ENCODE data around the gene TCF7L1. TPM values are rescaled to one million over a fixed set of nuclear protein-coding genes. Genes with fewer than 3 reads are reported as not detected.

Gene TCF7L1
- total and polyA plus RNA-seq, 2 donors (not counting 3 experiments of a cell fraction or from before 2014, with no cell fraction given): 9.6 to 17.4 TPM

GRCh38 chr2:85173909-85174308 lies 40.7 kb downstream of the TCF7L1 start:
- intact Hi-C loops (cut with micrococcal nuclease) (no loop called here), dilution Hi-C loops (cut with MboI; ENCODE audit: extremely low pct_ligation_motif_present, low sequenced_read_pairs) (no loop called here)
- DNase-seq (ENCODE audit: low read depth, low spot score) (no peak), FAIRE-seq (no peak)
- no peaks in the 10 kb centered on the region for H3K9me3 ChIP-seq (replicated peaks; ENCODE audit: control insufficient read depth, insufficient read depth, low read length)
- no peaks in the 10 kb centered on the region for H3K79me2 ChIP-seq (ENCODE audit: control insufficient read depth, insufficient read depth, low read length)
- no peaks in the 10 kb centered on the region for H4K20me1 ChIP-seq (replicated peaks; ENCODE audit: control insufficient read depth, extremely low read depth, insufficient read depth, low read length)
- no peaks in the 10 kb centered on the region for H3K9me1 ChIP-seq (replicated peaks; ENCODE audit: control insufficient read depth, extremely low read depth, insufficient read depth, low read length)
- POLR2A ChIA-PET: no interaction called here
- no peak overlapping the region for H3K4me3 ChIP-seq (replicated peaks in 1 of 3; ENCODE audit: insufficient read depth in 1 of 3, low read depth in 1 of 3, low read length in 3 of 3)
- TF ChIP-seq CTCF (IDR thresholded peaks at IDR 0.05; ENCODE audit: extremely low read depth in 1 of 2, insufficient read depth in 1 of 2, low read depth in 1 of 2, low read length in 2 of 2) (no peak), FOS (IDR thresholded peaks at IDR 0.05; ENCODE audit: borderline replicate concordance, insufficient read depth, low read length) (peak; percentile 12)
- H3K4me1 ChIP-seq (ENCODE audit: control insufficient read depth, extremely low read depth, insufficient read depth, low read length): peaks cover 35% of the 10 kb centered on the region
- H3K36me3 ChIP-seq (ENCODE audit: control insufficient read depth in 2 of 2, extremely low read depth in 1 of 2, insufficient read depth in 2 of 2, low read length in 2 of 2): no peaks in the 10 kb centered on the region
- CTCF ChIA-PET: no interaction called here
- no peak overlapping the region for H3K4me2 ChIP-seq (ENCODE audit: insufficient read depth, low read length)
- no peaks in the 10 kb centered on the region for H3K27me3 ChIP-seq (ENCODE audit: control insufficient read depth in 2 of 2, insufficient read depth in 2 of 2, low read length in 2 of 2)
- H2AFZ ChIP-seq (ENCODE audit: low read depth, low read length): no peak overlapping the region
- H3K9ac ChIP-seq (replicated peaks; ENCODE audit: extremely low read depth, insufficient read depth, low read length): no peak overlapping the region
- no TSS peak for BruUV-seq (replicated peaks)
- H3K27ac ChIP-seq (ENCODE audit: insufficient read depth, low read depth, low read length): no peak overlapping the region

GRCh38 chr2:85174943-85175342 lies 41.8 kb downstream of the TCF7L1 start:
- peak overlapping the region; percentile 27 for H3K4me2 ChIP-seq (ENCODE audit: insufficient read depth, low read length)
- no peak for TF ChIP-seq POLR2A (IDR thresholded peaks at IDR 0.05; ENCODE audit: low read depth, low read length)
- TF ChIP-seq FOS (IDR thresholded peaks at IDR 0.05; ENCODE audit: borderline replicate concordance, insufficient read depth, low read length): no peak
- no peak for TF ChIP-seq JUN (IDR thresholded peaks at IDR 0.05; ENCODE audit: borderline replicate concordance, insufficient read depth, insufficient read length, low read depth)
- TF ChIP-seq GATA2 (IDR thresholded peaks at IDR 0.05; ENCODE audit: insufficient read depth, insufficient read length, low read depth, low read length): no peak
- TF ChIP-seq MAX (IDR thresholded peaks at IDR 0.05; ENCODE audit: insufficient read depth, insufficient read length): no peak
- TF ChIP-seq MYC (IDR thresholded peaks at IDR 0.05; ENCODE audit: low read depth, low read length): no peak
- no peak for TF ChIP-seq POLR2AphosphoS5 (IDR thresholded peaks at IDR 0.05; ENCODE audit: insufficient read depth, low read depth, low read length)
- no peak for TF ChIP-seq CTCF (IDR thresholded peaks at IDR 0.05; ENCODE audit: extremely low read depth in 1 of 2, insufficient read depth in 1 of 2, low read depth in 1 of 2, low read length in 2 of 2)
- TF ChIP-seq EZH2 (IDR thresholded peaks at IDR 0.05; ENCODE audit: borderline replicate concordance, low read depth, low read length, severe bottlenecking): no peak
- H3K4me1 ChIP-seq (ENCODE audit: control insufficient read depth, extremely low read depth, insufficient read depth, low read length): peaks cover 45% of the 10 kb centered on the region
- intact Hi-C loops (cut with micrococcal nuclease): loop anchor here (5.0 kb wide), 1 partner anchor 67 kb away; no protein-coding TSS in a partner anchor
- no peaks in the 10 kb centered on the region for H3K9me3 ChIP-seq (replicated peaks; ENCODE audit: control insufficient read depth, insufficient read depth, low read length)
- CTCF ChIA-PET: interaction anchor here (0.5 to 2.0 kb wide), 8 partner anchors 11 to 95 kb away, joined by 3 to 9 read pairs (median 4); partner anchors contain the start of gene TCF7L1
- H3K27ac ChIP-seq (ENCODE audit: insufficient read depth, low read depth, low read length): peak overlapping the region; percentile 36
- H3K9ac ChIP-seq (replicated peaks; ENCODE audit: extremely low read depth, insufficient read depth, low read length): no peak overlapping the region
- dilution Hi-C loops (cut with MboI; ENCODE audit: extremely low pct_ligation_motif_present, low sequenced_read_pairs): no loop called here
- FAIRE-seq (no peak), DNase-seq (ENCODE audit: low read depth, low spot score) (no peak)
- no TSS peak for BruUV-seq (replicated peaks)
- no peaks in the 10 kb centered on the region for H3K27me3 ChIP-seq (ENCODE audit: control insufficient read depth in 2 of 2, insufficient read depth in 2 of 2, low read length in 2 of 2)
- H3K79me2 ChIP-seq (ENCODE audit: control insufficient read depth, insufficient read depth, low read length): no peaks in the 10 kb centered on the region
- no peak overlapping the region for H3K4me3 ChIP-seq (replicated peaks in 1 of 3; ENCODE audit: insufficient read depth in 1 of 3, low read depth in 1 of 3, low read length in 3 of 3)
- POLR2A ChIA-PET: no interaction called here
- no peaks in the 10 kb centered on the region for H3K9me1 ChIP-seq (replicated peaks; ENCODE audit: control insufficient read depth, extremely low read depth, insufficient read depth, low read length)
- H4K20me1 ChIP-seq (replicated peaks; ENCODE audit: control insufficient read depth, extremely low read depth, insufficient read depth, low read length): no peaks in the 10 kb centered on the region
- H2AFZ ChIP-seq (ENCODE audit: low read depth, low read length): no peak overlapping the region
- no peaks in the 10 kb centered on the region for H3K36me3 ChIP-seq (ENCODE audit: control insufficient read depth in 2 of 2, extremely low read depth in 1 of 2, insufficient read depth in 2 of 2, low read length in 2 of 2)

All from endothelial cell of umbilical vein (primary cell).